DOHH2 (cell line): ENCODE data around the gene NUDT16.

ENCODE experiments used
- EZH2phosphoT487 ChIP-seq: fragments of 200-600 bp; sonication (generic); IDR thresholded peaks from 2 replicates; pipeline ENCODE4 v1.6.1; 2017; ENCODE audit warnings: borderline replicate concordance, mild to moderate bottlenecking, antibody characterized with exemption, low read length, moderate library complexity, mixed read lengths
- TF ChIP-seq, protein P1 (sequence below): fragments of 200-600 bp; sonication (generic); IDR thresholded peaks from one replicate; pipeline ENCODE4 v1.5.1; 2014; ENCODE audit warnings: antibody characterized with exemption, mild to moderate bottlenecking, low read depth, low read length; ENCODE audit not compliant: poor library complexity, severe bottlenecking

DNA sequence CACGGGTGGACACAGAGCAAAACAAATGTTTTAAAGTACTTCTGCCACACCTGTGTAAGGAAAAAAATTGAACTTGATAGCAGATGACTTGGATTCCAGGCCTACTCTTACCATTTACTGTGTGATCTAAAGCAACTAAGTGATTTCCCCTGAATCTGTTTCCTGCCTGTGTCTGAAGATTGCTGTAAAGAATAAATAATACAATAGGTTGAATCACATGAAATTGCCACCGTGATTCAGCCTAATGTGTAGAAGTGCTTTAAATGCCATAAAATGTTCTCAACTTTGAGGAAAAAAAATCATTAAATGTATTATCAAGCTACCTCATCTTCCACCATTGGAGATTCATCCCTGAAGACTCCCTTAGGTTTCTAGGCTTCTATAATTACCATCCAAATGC is 27.6 kb upstream of the NUDT16 start:
- TF ChIP-seq, protein P1, sequence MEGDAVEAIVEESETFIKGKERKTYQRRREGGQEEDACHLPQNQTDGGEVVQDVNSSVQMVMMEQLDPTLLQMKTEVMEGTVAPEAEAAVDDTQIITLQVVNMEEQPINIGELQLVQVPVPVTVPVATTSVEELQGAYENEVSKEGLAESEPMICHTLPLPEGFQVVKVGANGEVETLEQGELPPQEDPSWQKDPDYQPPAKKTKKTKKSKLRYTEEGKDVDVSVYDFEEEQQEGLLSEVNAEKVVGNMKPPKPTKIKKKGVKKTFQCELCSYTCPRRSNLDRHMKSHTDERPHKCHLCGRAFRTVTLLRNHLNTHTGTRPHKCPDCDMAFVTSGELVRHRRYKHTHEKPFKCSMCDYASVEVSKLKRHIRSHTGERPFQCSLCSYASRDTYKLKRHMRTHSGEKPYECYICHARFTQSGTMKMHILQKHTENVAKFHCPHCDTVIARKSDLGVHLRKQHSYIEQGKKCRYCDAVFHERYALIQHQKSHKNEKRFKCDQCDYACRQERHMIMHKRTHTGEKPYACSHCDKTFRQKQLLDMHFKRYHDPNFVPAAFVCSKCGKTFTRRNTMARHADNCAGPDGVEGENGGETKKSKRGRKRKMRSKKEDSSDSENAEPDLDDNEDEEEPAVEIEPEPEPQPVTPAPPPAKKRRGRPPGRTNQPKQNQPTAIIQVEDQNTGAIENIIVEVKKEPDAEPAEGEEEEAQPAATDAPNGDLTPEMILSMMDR: no peak
- no peak for TF ChIP-seq EZH2phosphoT487
